Measurements from ENCODE around the gene RGS10.
"Not testable (repeated sequence)": the region's sequence is repeated elsewhere in the genome, so short reads cannot be mapped to it uniquely, and the experiment has no call there.

RGS10 gene

DNA sequence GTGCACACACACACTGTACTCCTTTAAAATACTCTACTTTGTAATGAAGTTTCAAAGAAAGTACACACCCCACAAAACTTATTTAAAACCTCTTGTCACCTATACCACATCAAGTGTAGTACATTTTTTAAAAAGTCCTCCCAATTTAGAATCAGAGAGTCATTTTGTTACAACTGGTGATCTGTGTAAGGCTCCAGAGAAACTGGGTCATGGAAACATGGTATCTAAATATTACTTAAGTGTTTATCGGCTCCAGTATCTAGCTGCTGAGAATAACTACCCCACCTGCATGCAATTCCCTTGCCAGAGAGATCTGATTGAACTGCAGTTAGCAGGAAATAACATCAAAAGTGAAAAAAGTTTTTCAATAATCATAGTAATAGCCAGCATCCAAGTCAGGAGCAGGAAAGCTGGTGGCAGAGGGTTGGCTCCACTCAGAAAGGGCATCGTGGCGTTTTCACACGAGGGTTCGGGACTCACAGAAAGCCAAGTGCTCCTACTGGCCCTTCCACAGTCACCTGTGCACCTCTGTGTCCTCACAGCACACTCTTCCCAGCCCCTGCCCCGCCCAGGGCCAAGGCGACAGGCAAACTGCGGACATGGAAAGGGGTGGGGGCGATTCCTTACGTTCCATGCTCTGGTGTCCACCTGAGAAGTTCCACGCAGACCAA lies 6.5 kb downstream of the RGS10 start:
- H3K27me3 ChIP-seq (ENCODE audit: insufficient read depth, poor library complexity, severe bottlenecking): no peaks in the 10 kb centered on the region
- H3K4me1 ChIP-seq (ENCODE audit: insufficient read depth, poor library complexity, severe bottlenecking): peaks cover 6% of the 10 kb centered on the region
- ATAC-seq (ENCODE audit: low read depth) (no peak), DNase-seq (ENCODE audit: low spot score) (no peak)
- no peaks in the 10 kb centered on the region for H3K9me3 ChIP-seq (ENCODE audit: severe bottlenecking)
- no peaks in the 10 kb centered on the region for H3K36me3 ChIP-seq (ENCODE audit: low read depth)
- H3K4me3 ChIP-seq (ENCODE audit: severe bottlenecking): no peak overlapping the region
- TF ChIP-seq CTCF (IDR thresholded peaks at IDR 0.05; ENCODE audit: poor library complexity, severe bottlenecking): no peak
- no peak overlapping the region for H3K27ac ChIP-seq (ENCODE audit: poor library complexity, severe bottlenecking)

DNA sequence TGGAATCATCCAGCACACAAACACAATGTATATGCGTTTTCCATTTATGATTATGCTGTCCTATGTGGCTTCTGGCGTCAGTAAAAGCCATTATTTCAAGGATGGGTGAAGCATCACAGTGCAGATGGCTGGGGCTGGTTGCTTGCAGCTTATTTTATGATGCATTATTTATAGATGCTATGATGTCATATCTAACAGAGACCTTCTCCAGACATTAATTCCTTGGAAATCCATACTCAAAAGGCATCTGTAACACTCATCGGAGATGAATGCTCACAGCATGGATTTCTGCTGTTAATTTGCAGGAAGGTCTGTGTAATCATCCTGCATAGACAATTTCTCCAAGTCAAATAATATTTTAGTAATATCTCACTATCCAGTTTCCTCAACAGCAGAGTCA lies 7.2 kb downstream of the RGS10 start:
- no peaks in the 10 kb centered on the region for H3K9me3 ChIP-seq (ENCODE audit: severe bottlenecking)
- no peak overlapping the region for H3K27ac ChIP-seq (ENCODE audit: poor library complexity, severe bottlenecking)
- DNase-seq (ENCODE audit: low spot score): no peak
- H3K4me3 ChIP-seq (ENCODE audit: severe bottlenecking): no peak overlapping the region
- H3K27me3 ChIP-seq (ENCODE audit: insufficient read depth, poor library complexity, severe bottlenecking): no peaks in the 10 kb centered on the region
- no peaks in the 10 kb centered on the region for H3K36me3 ChIP-seq (ENCODE audit: low read depth)
- no peak for ATAC-seq (ENCODE audit: low read depth)
- TF ChIP-seq CTCF (IDR thresholded peaks at IDR 0.05; ENCODE audit: poor library complexity, severe bottlenecking): no peak
- H3K4me1 ChIP-seq (ENCODE audit: insufficient read depth, poor library complexity, severe bottlenecking): peaks cover 6% of the 10 kb centered on the region

GRCh38 chr10:119533473-119533872 lies 9.0 kb downstream of the RGS10 start:
- ATAC-seq (ENCODE audit: low read depth) (no peak), DNase-seq (ENCODE audit: low spot score) (no peak)
- TF ChIP-seq CTCF (IDR thresholded peaks at IDR 0.05; ENCODE audit: poor library complexity, severe bottlenecking): no peak
- no peaks in the 10 kb centered on the region for H3K4me1 ChIP-seq (ENCODE audit: insufficient read depth, poor library complexity, severe bottlenecking)
- H3K27me3 ChIP-seq (ENCODE audit: insufficient read depth, poor library complexity, severe bottlenecking): no peaks in the 10 kb centered on the region
- no peak overlapping the region for H3K27ac ChIP-seq (ENCODE audit: poor library complexity, severe bottlenecking)
- H3K36me3 ChIP-seq (ENCODE audit: low read depth): no peaks in the 10 kb centered on the region
- no peak overlapping the region for H3K4me3 ChIP-seq (ENCODE audit: severe bottlenecking)
- H3K9me3 ChIP-seq (ENCODE audit: severe bottlenecking): no peaks in the 10 kb centered on the region

DNA sequence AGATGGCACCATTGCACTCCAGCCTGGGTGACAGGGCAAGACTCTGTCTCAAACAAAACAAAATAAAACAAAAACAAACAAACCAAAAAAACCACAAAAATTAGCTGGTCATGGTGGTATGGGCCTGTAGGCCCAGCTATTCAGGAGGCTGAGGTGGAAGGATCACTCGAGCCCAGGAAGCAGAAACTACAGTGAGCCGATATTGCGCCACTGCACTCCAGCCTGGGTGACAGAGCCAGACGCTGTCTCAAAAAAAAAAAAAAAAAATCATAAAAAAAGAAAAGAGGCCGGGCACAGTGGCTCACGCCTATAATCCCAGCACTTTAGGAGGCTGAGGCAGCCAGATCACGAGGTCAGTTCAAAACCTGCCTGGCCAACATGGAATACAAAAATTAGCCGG lies 9.7 kb downstream of the RGS10 start:
- not testable (repeated sequence) for H3K27ac ChIP-seq (ENCODE audit: poor library complexity, severe bottlenecking); H3K27me3 ChIP-seq (ENCODE audit: insufficient read depth, poor library complexity, severe bottlenecking); H3K9me3 ChIP-seq (ENCODE audit: severe bottlenecking); H3K36me3 ChIP-seq (ENCODE audit: low read depth); ATAC-seq (ENCODE audit: low read depth); DNase-seq (ENCODE audit: low spot score); H3K4me3 ChIP-seq (ENCODE audit: severe bottlenecking); H3K4me1 ChIP-seq (ENCODE audit: insufficient read depth, poor library complexity, severe bottlenecking)

- ATAC-seq (ENCODE audit: low read depth); H3K27ac ChIP-seq (ENCODE audit: poor library complexity, severe bottlenecking); H3K9me3 ChIP-seq (ENCODE audit: severe bottlenecking); DNase-seq (ENCODE audit: low spot score); H3K27me3 ChIP-seq (ENCODE audit: insufficient read depth, poor library complexity, severe bottlenecking); H3K36me3 ChIP-seq (ENCODE audit: low read depth); H3K4me3 ChIP-seq (ENCODE audit: severe bottlenecking); H3K4me1 ChIP-seq (ENCODE audit: insufficient read depth, poor library complexity, severe bottlenecking): not testable (repeated sequence)
Measured at GRCh38 chr10:119532251-119532650, 10.3 kb downstream of the RGS10 start.

GRCh38 chr10:119531067-119531466 lies 11.5 kb downstream of the RGS10 start:
- DNase-seq (ENCODE audit: low spot score) (no peak), ATAC-seq (ENCODE audit: low read depth) (no peak)
- Histone ChIP-seq H3K27ac (ENCODE audit: poor library complexity, severe bottlenecking) (no peak overlapping the region), H3K9me3 (ENCODE audit: severe bottlenecking) (no peaks in the 10 kb centered on the region), H3K4me3 (ENCODE audit: severe bottlenecking) (no peak overlapping the region), H3K36me3 (ENCODE audit: low read depth) (no peaks in the 10 kb centered on the region; the same call in 1 of the 2 replicates), H3K4me1 (ENCODE audit: insufficient read depth, poor library complexity, severe bottlenecking) (no peaks in the 10 kb centered on the region), H3K27me3 (ENCODE audit: insufficient read depth, poor library complexity, severe bottlenecking) (no peaks in the 10 kb centered on the region)
- no peak for TF ChIP-seq CTCF (IDR thresholded peaks at IDR 0.05; ENCODE audit: poor library complexity, severe bottlenecking)

- H3K4me1 ChIP-seq (ENCODE audit: insufficient read depth, poor library complexity, severe bottlenecking); H3K4me3 ChIP-seq (ENCODE audit: severe bottlenecking); H3K9me3 ChIP-seq (ENCODE audit: severe bottlenecking); DNase-seq (ENCODE audit: low spot score); H3K27ac ChIP-seq (ENCODE audit: poor library complexity, severe bottlenecking); H3K36me3 ChIP-seq (ENCODE audit: low read depth); H3K27me3 ChIP-seq (ENCODE audit: insufficient read depth, poor library complexity, severe bottlenecking): not testable (repeated sequence)
- ATAC-seq (ENCODE audit: low read depth): peak; percentile 41; the same call in 1 of the 3 replicates
Measured at GRCh38 chr10:119528663-119529237, 13.8 kb downstream of the RGS10 start.

All from RWPE2 (cell line).